GM23338 (cell line): Measurements from ENCODE around the gene UBE3A.

Experiments used
- CTCF ChIP-seq, 2 experiments: fragments of 200-600 bp in 1 of 2; sonication (generic) in 1 of 2; conservative IDR thresholded peaks; 2 replicates each; pipeline versions ENCODE4 v1.5.1 to v1.6.1; 2016 to 2017; ENCODE audit warnings: antibody characterized with exemption in 2 of 2, low read depth in 2 of 2, mild to moderate bottlenecking in 2 of 2, moderate library complexity in 1 of 2
- EZH2 ChIP-seq: fragments of 200-600 bp; sonication (generic); IDR thresholded peaks from one replicate; pipeline ENCODE4 v1.8.0; 2017; ENCODE audit warnings: antibody characterized with exemption, mild to moderate bottlenecking, low read depth; ENCODE audit not compliant: unreplicated experiment
- EZH2phosphoT487 ChIP-seq: fragments of 200-600 bp; sonication (generic); IDR thresholded peaks from one replicate; pipeline ENCODE4 v1.8.1; 2018; ENCODE audit warnings: antibody characterized with exemption; ENCODE audit not compliant: unreplicated experiment
- POLR2AphosphoS5 ChIP-seq: IDR thresholded peaks from 2 replicates; pipeline ENCODE4 v1.6.1; 2016; ENCODE audit warnings: antibody characterized with exemption, low read depth
- STAT1 ChIP-seq: IDR thresholded peaks from one replicate; pipeline ENCODE4 v1.6.1; 2016; ENCODE audit warnings: antibody characterized with exemption; ENCODE audit not compliant: unreplicated experiment

GRCh38 chr15:25470230-25470629, 31.4 kb upstream of the UBE3A start:
- TF ChIP-seq CTCF (conservative IDR thresholded peaks at IDR 0.05; ENCODE audit: low read depth in 2 of 2) = no peak
- no peak for TF ChIP-seq POLR2AphosphoS5
- no peak for TF ChIP-seq EZH2phosphoT487
- TF ChIP-seq EZH2 = no peak
- no peak for TF ChIP-seq STAT1
